Naive thymus-derived CD4-positive, alpha-beta T cell (primary cell): ENCODE results near the gene FKBP5. TPM values are rescaled to one million over a fixed set of nuclear protein-coding genes. Genes with fewer than 3 reads are reported as not detected.
A peak's percentile ranks its signal among the peaks of the same experiment; 100 is the strongest.

Experiments used
- ATAC-seq: fragments of 150-1000 bp; cut with Tn5 transposase; 2 replicates; pipeline ENCODE4 v1.10.0; 2021; ENCODE audit warnings: mild to moderate bottlenecking, moderate library complexity
- CTCF ChIA-PET: fragments of 350-600 bp; sonication (Branson Sonifier 250); formaldehyde crosslinking; loops from one replicate; lab custom pipeline; 2021; ENCODE audit warnings: antibody characterized with exemption; lab: Charles Lee
- POLR2A ChIA-PET: fragments of 350-600 bp; sonication (Branson Sonifier 250); formaldehyde crosslinking; loops from one replicate; lab custom pipeline; 2021; ENCODE audit warnings: antibody characterized with exemption, inconsistent platforms; lab: Charles Lee
- DNase-seq, 9 donors: peaks; one replicate each; pipeline versions ENCODE4 v3.0.0 to v3.0.0-alpha.2; 2020 to 2022; ENCODE audit warnings: mixed read lengths in 1 of 9
- H3K27ac ChIP-seq: one replicate; pipeline ENCODE4 v1.7.0; 2013; ENCODE audit warnings: mild to moderate bottlenecking, low read depth, low read length, moderate library complexity
- H3K27me3 ChIP-seq, 2 donors: one replicate each; pipeline ENCODE4 v1.7.0; 2013; ENCODE audit warnings: low read length in 2 of 2, mild to moderate bottlenecking in 2 of 2, moderate library complexity in 2 of 2; ENCODE audit not compliant: control insufficient read depth in 2 of 2, insufficient read depth in 2 of 2
- H3K36me3 ChIP-seq, 3 experiments: 1 replicate in 2 of 3; 2 replicates in 1 of 3; pipeline ENCODE4 v1.7.0; 2013; ENCODE audit warnings: low read length in 3 of 3, mild to moderate bottlenecking in 3 of 3, moderate library complexity in 1 of 3; ENCODE audit not compliant: insufficient read depth in 3 of 3, control insufficient read depth in 2 of 3
- H3K4me1 ChIP-seq, 2 donors: one replicate each; pipeline ENCODE4 v1.7.0; 2013; ENCODE audit warnings: low read length in 2 of 2, mild to moderate bottlenecking in 2 of 2, moderate library complexity in 1 of 2; ENCODE audit not compliant: control insufficient read depth in 2 of 2, insufficient read depth in 2 of 2
- H3K4me3 ChIP-seq: 2 replicates; pipeline ENCODE4 v1.7.0; 2013; ENCODE audit warnings: mild to moderate bottlenecking, low read length
- H3K9me3 ChIP-seq, 3 experiments: 1 replicate in 2 of 3; 2 replicates in 1 of 3; pipeline ENCODE4 v1.7.0; 2013; ENCODE audit warnings: low read length in 3 of 3; ENCODE audit not compliant: control insufficient read depth in 2 of 3
- H3K27ac Mint-ChIP-seq, 9 donors: one replicate each; pipeline ENCODE4 v1.8.0; 2020 to 2022; ENCODE audit warnings: mixed read lengths in 9 of 9, mild to moderate bottlenecking in 8 of 9, moderate library complexity in 5 of 9, inconsistent platforms in 2 of 9
- H3K27me3 Mint-ChIP-seq, 5 donors: one replicate each; pipeline ENCODE4 v1.8.0; 2021 to 2022; ENCODE audit warnings: mixed read lengths in 5 of 5, mild to moderate bottlenecking in 1 of 5
- H3K36me3 Mint-ChIP-seq, 5 donors: one replicate each; pipeline ENCODE4 v1.8.0; 2020 to 2022; ENCODE audit warnings: mixed read lengths in 5 of 5, mild to moderate bottlenecking in 3 of 5, inconsistent platforms in 1 of 5
- H3K4me1 Mint-ChIP-seq, 7 donors: one replicate each; pipeline ENCODE4 v1.8.0; 2020 to 2022; ENCODE audit warnings: mixed read lengths in 7 of 7, mild to moderate bottlenecking in 3 of 7, inconsistent platforms in 1 of 7
- H3K4me3 Mint-ChIP-seq, 10 donors: one replicate each; pipeline ENCODE4 v1.8.0; 2020 to 2022; ENCODE audit warnings: mild to moderate bottlenecking in 10 of 10, mixed read lengths in 10 of 10, moderate library complexity in 6 of 10, inconsistent platforms in 2 of 10
- H3K9me3 Mint-ChIP-seq, 11 donors: one replicate each; pipeline ENCODE4 v1.8.0; 2020 to 2022; ENCODE audit warnings: mixed read lengths in 11 of 11, mild to moderate bottlenecking in 4 of 11, inconsistent platforms in 1 of 11, moderate library complexity in 1 of 11
- intact Hi-C, 2 donors: fragments of 100-400 bp; cut with micrococcal nuclease; formaldehyde crosslinking; loops; one replicate each; pipeline ENCODE4 v1.15.1; 2023
- polyA plus RNA-seq, 2 donors: library from polyadenylated mRNA; unstranded; fragments of 300-500 nt; fragmentation: Illumina TruSeq; gene quantifications; one replicate each; pipeline ENCODE4 v1.2.3, GENCODE V29; 2021
- total RNA-seq, 6 experiments: library from RNA in 5 of 6; stranded (reverse) in 5 of 6; gene quantifications; 1 replicate in 5 of 6; 2 replicates in 1 of 6; pipeline ENCODE4 v1.2.3 and lab custom pipeline; 2021 to 2026

FKBP5 gene
- total and polyA plus RNA-seq, 7 experiments from 2014 or later, result 56.7 to 324 (median 80.2) TPM

DNA sequence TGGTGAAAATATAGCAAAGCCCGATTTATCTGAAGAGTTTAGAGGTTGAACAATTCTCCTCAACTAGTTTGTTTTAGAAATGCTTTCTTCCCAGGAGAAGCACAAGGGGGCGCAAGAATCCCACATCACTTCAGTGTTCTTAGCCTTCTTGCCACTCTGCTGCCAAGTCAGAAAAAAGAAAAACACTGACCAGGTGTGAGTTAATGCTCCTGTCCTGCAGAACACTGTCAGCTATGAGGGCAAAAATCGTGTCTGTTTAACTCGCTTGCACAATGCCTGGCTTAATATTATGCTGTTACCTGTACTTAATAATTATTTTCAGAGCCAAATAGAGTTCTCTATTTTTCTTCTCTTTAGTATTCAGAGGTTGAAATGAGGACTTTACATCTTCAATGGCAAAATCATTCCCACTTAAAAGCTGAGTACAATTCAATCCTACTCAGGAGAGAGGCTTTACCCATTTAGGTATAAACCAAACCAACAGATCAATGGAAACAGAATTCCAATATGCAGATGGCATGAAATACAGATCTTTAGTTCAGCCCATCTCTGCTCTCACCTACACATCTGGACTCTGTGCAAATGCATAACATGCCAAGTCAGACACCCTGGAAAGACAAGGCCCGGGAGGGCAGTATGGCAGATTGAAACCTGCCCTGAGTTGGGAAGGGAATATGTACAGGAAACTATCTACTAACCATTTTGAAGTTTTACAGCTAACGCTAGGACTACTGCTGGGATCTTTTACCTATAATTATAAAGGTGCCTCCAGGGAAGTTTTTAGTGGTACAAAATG lies 104.6 kb downstream of the FKBP5 start:
- peak overlapping the region; percentile 16 for H3K27ac ChIP-seq
- peaks cover 6 to 50% (median 37%) of the 10 kb centered on the region in 5 donors for H3K36me3 Mint-ChIP-seq
- peaks cover 7 to 57% of the 10 kb centered on the region in 2 donors for H3K4me1 ChIP-seq
- peaks cover 31 to 92% (median 79%) of the 10 kb centered on the region in 7 donors for H3K4me1 Mint-ChIP-seq
- H3K27me3 Mint-ChIP-seq, result no peaks in the 10 kb centered on the region
- DNase-seq (peak; percentile 43 to 81 (median 75)), ATAC-seq (peak; percentile 84)
- H3K9me3 ChIP-seq, result no peaks in the 10 kb centered on the region
- intact Hi-C loops, result loop anchor here (1.0 to 2.0 kb wide), 11 partner anchors 10 to 290 kb away; partner anchors contain the start of gene ARMC12 (in 1 of the 2)
- ChIA-PET CTCF (interaction anchor here (0.6 to 13.8 kb wide), 22 partner anchors 8 to 512 kb away, joined by 3 to 364 read pairs (median 4); partner anchors contain the start of gene ARMC12), POLR2A (interaction anchor here (0.6 to 18.6 kb wide), 12 partner anchors 11 to 153 kb away, joined by 3 to 426 read pairs (median 6); partner anchors contain the start of gene ARMC12)
- no peaks in the 10 kb centered on the region for H3K9me3 Mint-ChIP-seq
- peak overlapping the region; percentile 38 to 94 (median 92) for H3K27ac Mint-ChIP-seq
- H3K4me3 Mint-ChIP-seq, result peak overlapping the region in 8 of 10 donors; percentile 16 to 62 (median 46)
- peaks cover 0 to 28% (median 1%) of the 10 kb centered on the region in 3 experiments for H3K36me3 ChIP-seq
- no peak overlapping the region for H3K4me3 ChIP-seq
- no peaks in the 10 kb centered on the region for H3K27me3 ChIP-seq

DNA sequence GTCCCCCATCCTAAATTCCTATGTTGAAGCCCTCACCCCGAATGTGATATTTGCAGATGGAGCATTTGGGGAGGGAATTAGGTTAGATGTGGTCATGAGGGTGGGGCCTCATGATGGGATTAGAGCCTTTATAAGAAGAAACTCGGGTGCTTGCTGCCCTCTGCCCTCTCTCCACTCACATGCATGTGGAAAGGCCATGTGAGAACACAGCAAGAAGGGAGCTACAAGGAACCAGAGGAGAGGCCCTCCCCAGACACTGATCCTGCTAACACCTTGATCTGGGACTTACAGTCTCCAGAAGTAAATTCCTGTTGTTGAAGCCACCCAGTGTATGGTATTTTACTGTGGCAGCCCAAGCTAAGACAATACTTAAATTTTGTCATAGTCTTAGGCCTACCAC lies 106.4 kb downstream of the FKBP5 start:
- CTCF ChIA-PET, result interaction anchor here (0.9 to 13.8 kb wide), 7 partner anchors 9 to 154 kb away, joined by 3 to 364 read pairs (median 4); partner anchors contain the start of gene ARMC12
- no peak for ATAC-seq
- Histone ChIP-seq H3K27me3 (no peaks in the 10 kb centered on the region), H3K27ac (peak overlapping the region; percentile 38), H3K36me3 (peaks cover 0 to 42% (median 9%) of the 10 kb centered on the region in 3 experiments), H3K9me3 (no peaks in the 10 kb centered on the region), H3K4me3 (no peak overlapping the region), H3K4me1 (peaks cover 7 to 44% of the 10 kb centered on the region in 2 donors)
- H3K4me1 Mint-ChIP-seq, result peaks cover 27 to 79% (median 64%) of the 10 kb centered on the region in 7 donors
- intact Hi-C loops, result no loop called here
- no peaks in the 10 kb centered on the region for H3K9me3 Mint-ChIP-seq
- POLR2A ChIA-PET, result interaction anchor here (0.7 to 18.6 kb wide), 6 partner anchors 22 to 153 kb away, joined by 3 to 426 read pairs (median 6); no protein-coding TSS in a partner anchor
- H3K27me3 Mint-ChIP-seq, result no peaks in the 10 kb centered on the region
- H3K4me3 Mint-ChIP-seq, result no peak overlapping the region
- no peak for DNase-seq
- peak overlapping the region in 8 of 9 donors; percentile 38 to 94 (median 84) for H3K27ac Mint-ChIP-seq
- peaks cover 6 to 58% (median 30%) of the 10 kb centered on the region in 5 donors for H3K36me3 Mint-ChIP-seq

DNA sequence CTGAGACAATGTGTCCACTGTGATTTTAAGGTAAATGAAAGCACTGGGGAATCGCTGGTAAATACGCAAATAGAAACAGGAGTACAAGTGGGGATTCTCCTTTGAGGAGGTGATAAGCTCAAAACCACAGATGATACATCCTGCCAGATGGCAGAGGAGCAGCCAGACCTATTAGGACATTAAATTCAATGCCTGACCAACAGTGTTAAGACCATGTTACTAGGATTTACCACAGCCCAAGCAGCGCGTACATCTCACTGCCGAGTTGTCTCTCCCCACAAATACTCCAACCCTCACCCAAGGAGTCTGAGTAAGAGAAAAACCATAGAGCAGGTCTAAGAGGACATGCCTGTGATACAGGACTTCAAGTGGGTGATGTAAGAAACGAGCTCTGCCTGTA lies 107.1 kb downstream of the FKBP5 start:
- intact Hi-C loops, result no loop called here
- Mint-ChIP-seq H3K36me3 (peaks cover 6 to 57% (median 30%) of the 10 kb centered on the region in 5 donors), H3K27ac (peak overlapping the region; percentile 60 to 94 (median 87)), H3K4me3 (peak overlapping the region in 3 of 10 donors; percentile 6 to 19 (median 10)), H3K4me1 (peaks cover 21 to 73% (median 58%) of the 10 kb centered on the region in 7 donors), H3K27me3 (no peaks in the 10 kb centered on the region), H3K9me3 (no peaks in the 10 kb centered on the region)
- H3K9me3 ChIP-seq, result no peaks in the 10 kb centered on the region
- no peaks in the 10 kb centered on the region for H3K27me3 ChIP-seq
- ATAC-seq (no peak), DNase-seq (no peak)
- POLR2A ChIA-PET, result interaction anchor here (0.6 to 18.6 kb wide), 6 partner anchors 23 to 154 kb away, joined by 3 to 426 read pairs (median 6); no protein-coding TSS in a partner anchor
- peaks cover 7 to 37% of the 10 kb centered on the region in 2 donors for H3K4me1 ChIP-seq
- CTCF ChIA-PET, result interaction anchor here (0.6 to 13.8 kb wide), 6 partner anchors 10 to 177 kb away, joined by 3 to 364 read pairs (median 6); partner anchors contain the start of gene ARMC12
- no peak overlapping the region for H3K4me3 ChIP-seq
- peaks cover 5 to 49% (median 10%) of the 10 kb centered on the region in 3 experiments for H3K36me3 ChIP-seq
- H3K27ac ChIP-seq, result peak overlapping the region; percentile 38

DNA sequence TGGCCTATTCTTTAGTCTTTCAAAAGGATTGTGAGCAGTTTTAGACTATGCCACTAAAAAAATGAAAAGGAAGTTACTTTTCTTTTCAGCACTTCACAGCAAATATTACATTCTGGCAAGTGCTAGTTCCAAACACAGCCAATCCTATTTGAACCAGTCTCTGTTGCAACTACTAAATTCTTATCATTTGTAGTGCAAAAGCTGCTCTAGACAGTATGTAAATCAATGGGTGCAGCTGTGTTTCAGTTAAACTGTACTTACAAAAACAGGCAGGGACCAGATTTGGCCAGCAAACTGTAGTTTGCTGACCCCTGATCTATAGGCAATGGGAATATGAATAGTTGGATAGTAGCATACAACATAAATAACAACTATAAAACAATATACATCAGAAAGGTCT lies 107.9 kb downstream of the FKBP5 start:
- ATAC-seq (no peak), DNase-seq (no peak)
- H3K27ac Mint-ChIP-seq, result peak overlapping the region in 5 of 9 donors; percentile 30 to 92 (median 52)
- peaks cover 14 to 65% (median 50%) of the 10 kb centered on the region in 7 donors for H3K4me1 Mint-ChIP-seq
- Histone ChIP-seq H3K36me3 (peaks cover 10 to 57% (median 18%) of the 10 kb centered on the region in 3 experiments), H3K27me3 (no peaks in the 10 kb centered on the region), H3K9me3 (no peaks in the 10 kb centered on the region), H3K4me3 (no peak overlapping the region), H3K27ac (peak overlapping the region; percentile 7), H3K4me1 (peaks cover 7 to 29% of the 10 kb centered on the region in 2 donors)
- ChIA-PET POLR2A (interaction anchor here (0.6 to 18.6 kb wide), 4 partner anchors 24 to 92 kb away, joined by 7 to 426 read pairs (median 10); no protein-coding TSS in a partner anchor), CTCF (interaction anchor here (1.0 to 13.8 kb wide), 4 partner anchors 11 to 155 kb away, joined by 4 to 364 read pairs (median 73); partner anchors contain the start of gene ARMC12)
- no peaks in the 10 kb centered on the region for H3K27me3 Mint-ChIP-seq
- no peaks in the 10 kb centered on the region for H3K9me3 Mint-ChIP-seq
- intact Hi-C loops, result no loop called here
- peaks cover 5 to 52% (median 22%) of the 10 kb centered on the region in 5 donors for H3K36me3 Mint-ChIP-seq
- H3K4me3 Mint-ChIP-seq, result no peak overlapping the region

DNA sequence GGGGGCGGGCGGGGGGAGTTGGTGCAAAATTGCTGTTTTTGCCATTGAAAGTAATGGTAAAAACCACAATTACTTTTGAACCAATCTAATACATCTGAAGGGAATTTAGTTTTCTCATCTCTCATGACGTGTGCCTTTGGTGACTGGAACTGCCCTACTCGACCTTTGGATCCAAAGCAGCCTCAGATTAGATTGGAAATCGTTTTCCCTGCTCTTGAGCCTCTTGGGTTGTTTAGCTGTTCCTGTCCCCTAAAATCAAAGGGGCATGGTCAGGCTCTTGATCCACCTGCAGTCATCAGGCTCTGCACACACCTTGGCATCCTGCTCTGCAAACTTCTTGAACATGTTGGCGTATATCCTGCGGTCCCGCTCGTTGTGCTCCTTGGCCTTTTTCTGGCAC lies 112.0 kb downstream of the FKBP5 start:
- intact Hi-C loops, result no loop called here
- Histone ChIP-seq H3K4me1 (peaks cover 0 to 4% of the 10 kb centered on the region in 2 donors), H3K9me3 (no peaks in the 10 kb centered on the region), H3K36me3 (peaks cover 29 to 66% (median 32%) of the 10 kb centered on the region in 3 experiments), H3K27ac (no peak overlapping the region), H3K4me3 (no peak overlapping the region), H3K27me3 (no peaks in the 10 kb centered on the region)
- no peaks in the 10 kb centered on the region for H3K9me3 Mint-ChIP-seq
- POLR2A ChIA-PET, result interaction anchor here (1.0 to 1.7 kb wide), 3 partner anchors 25 to 158 kb away, joined by 3 to 4 read pairs (median 3); no protein-coding TSS in a partner anchor
- no peak overlapping the region for H3K4me3 Mint-ChIP-seq
- DNase-seq (no peak), ATAC-seq (no peak)
- peaks cover 1 to 28% (median 14%) of the 10 kb centered on the region in 7 donors for H3K4me1 Mint-ChIP-seq
- no peaks in the 10 kb centered on the region for H3K27me3 Mint-ChIP-seq
- H3K36me3 Mint-ChIP-seq, result peaks cover 4 to 56% (median 31%) of the 10 kb centered on the region in 5 donors
- H3K27ac Mint-ChIP-seq, result peak overlapping the region in 6 of 9 donors; percentile 43 to 72 (median 66)
- CTCF ChIA-PET, result interaction anchor here (1.7 to 2.6 kb wide), 2 partner anchors 48 to 160 kb away, joined by 13 to 17 read pairs; partner anchors contain the start of gene ARMC12
